Kidney epithelial cell (primary cell): ENCODE results near the gene IGFALS. TPM values are rescaled to one million over a fixed set of nuclear protein-coding genes. Genes with fewer than 3 reads are reported as not detected.

ENCODE experiments used
- DNase-seq: peaks from one replicate; pipeline ENCODE4 v3.0.0-alpha.2; 2010; ENCODE audit warnings: low read depth
- H3K27me3 ChIP-seq: 2 replicates; pipeline ENCODE4 v1.6.0; 2011; ENCODE audit warnings: low read length; ENCODE audit not compliant: control insufficient read depth, insufficient read depth
- H3K36me3 ChIP-seq: 2 replicates; pipeline ENCODE4 v1.5.1; 2011; ENCODE audit warnings: low read length; ENCODE audit not compliant: control insufficient read depth, insufficient read depth
- H3K4me3 ChIP-seq: 2 replicates; pipeline ENCODE4 v1.5.1; 2011; ENCODE audit warnings: low read depth, mild to moderate bottlenecking, control low read depth, low read length
- total RNA-seq: library from RNA; depleted of rRNA; stranded (reverse); fragments of >200 nt; gene quantifications from 2 replicates; pipeline ENCODE4 v1.2.3, GENCODE V29; 2015
- TF ChIP-seq, protein P1 (sequence below): IDR thresholded peaks from 2 replicates; pipeline ENCODE4 v1.5.1; 2011; ENCODE audit warnings: mild to moderate bottlenecking, moderate library complexity, low read length, control low read depth, inconsistent platforms; ENCODE audit not compliant: insufficient read depth, poor library complexity, severe bottlenecking

IGFALS gene
- total RNA-seq, 1 donor from 2014 or later = not detected

DNA sequence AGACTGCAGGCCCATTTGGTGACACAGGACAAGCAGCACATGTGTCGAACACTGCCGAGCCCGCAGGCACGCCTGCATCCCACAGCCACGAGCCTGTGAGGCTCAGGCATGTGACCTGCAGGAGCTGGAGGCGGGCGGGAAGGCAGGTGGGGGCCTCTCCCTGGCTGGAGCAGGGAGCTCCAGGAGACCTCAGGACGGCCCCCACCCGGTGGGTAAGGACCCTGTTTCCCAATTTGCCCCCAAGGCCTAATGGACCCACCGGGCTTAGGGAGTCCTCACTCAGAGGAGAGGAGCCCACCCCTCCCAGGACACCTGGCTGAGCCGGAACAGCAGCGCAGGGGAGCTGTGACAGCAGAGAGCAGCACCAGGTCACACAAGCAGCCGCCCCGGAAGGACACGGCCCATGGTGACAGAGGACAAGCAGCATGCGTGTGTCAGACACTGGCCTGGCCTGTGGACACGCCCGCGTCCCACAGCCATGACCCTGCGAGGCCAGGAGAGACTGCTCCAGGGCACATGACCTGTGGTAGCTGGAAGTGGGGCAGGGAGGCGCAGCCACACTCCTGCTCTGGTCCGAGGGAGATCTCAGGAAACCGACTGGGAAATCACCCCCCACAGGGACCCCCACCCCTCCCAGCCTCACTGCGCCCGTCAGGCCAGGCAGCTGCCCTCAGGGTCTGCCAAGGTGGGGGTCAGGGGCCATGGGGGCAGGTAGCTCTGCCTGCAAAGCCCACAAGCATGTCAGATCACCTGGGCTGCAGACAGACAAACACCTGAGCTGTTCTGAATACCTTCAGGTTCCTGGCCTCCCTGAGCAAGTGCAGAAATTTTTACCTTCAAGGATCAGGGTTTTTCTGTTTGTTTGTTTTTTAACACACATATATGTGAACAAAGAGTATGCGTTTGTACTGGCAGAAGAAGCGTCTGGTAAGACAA lies 13.5 kb downstream of the IGFALS start:
- TF ChIP-seq, protein P1, sequence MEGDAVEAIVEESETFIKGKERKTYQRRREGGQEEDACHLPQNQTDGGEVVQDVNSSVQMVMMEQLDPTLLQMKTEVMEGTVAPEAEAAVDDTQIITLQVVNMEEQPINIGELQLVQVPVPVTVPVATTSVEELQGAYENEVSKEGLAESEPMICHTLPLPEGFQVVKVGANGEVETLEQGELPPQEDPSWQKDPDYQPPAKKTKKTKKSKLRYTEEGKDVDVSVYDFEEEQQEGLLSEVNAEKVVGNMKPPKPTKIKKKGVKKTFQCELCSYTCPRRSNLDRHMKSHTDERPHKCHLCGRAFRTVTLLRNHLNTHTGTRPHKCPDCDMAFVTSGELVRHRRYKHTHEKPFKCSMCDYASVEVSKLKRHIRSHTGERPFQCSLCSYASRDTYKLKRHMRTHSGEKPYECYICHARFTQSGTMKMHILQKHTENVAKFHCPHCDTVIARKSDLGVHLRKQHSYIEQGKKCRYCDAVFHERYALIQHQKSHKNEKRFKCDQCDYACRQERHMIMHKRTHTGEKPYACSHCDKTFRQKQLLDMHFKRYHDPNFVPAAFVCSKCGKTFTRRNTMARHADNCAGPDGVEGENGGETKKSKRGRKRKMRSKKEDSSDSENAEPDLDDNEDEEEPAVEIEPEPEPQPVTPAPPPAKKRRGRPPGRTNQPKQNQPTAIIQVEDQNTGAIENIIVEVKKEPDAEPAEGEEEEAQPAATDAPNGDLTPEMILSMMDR = no peak
- H3K4me3 ChIP-seq = no peak overlapping the region
- no peak for DNase-seq
- no peaks in the 10 kb centered on the region for H3K36me3 ChIP-seq
- H3K27me3 ChIP-seq = no peaks in the 10 kb centered on the region

DNA sequence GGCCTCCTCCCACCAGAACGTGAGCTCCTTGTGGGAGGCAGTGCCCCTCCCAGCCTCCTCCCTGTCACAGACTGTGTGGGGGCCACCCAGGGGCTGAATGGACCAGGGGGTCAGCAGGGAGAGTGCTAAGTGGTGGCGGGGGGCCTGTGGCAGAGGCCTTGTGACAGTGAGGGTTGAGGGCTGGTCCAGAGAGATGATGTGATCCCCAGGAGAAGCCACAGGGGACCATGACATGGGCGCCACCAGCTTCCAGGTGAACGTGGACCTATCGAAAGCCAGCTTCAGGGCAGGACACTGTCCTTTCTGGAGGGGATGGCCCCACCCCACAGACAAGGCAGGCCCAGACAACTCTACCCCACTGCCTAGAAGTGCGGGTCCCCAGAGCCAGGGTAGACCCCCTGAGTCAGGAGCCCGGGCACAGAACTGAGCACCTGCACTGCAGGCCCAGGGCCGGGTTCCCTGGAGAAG lies 14.2 kb downstream of the IGFALS start:
- Histone ChIP-seq H3K4me3 (no peak overlapping the region), H3K27me3 (no peaks in the 10 kb centered on the region), H3K36me3 (no peaks in the 10 kb centered on the region)
- no peak for DNase-seq
- TF ChIP-seq, protein P1 = no peak

DNA sequence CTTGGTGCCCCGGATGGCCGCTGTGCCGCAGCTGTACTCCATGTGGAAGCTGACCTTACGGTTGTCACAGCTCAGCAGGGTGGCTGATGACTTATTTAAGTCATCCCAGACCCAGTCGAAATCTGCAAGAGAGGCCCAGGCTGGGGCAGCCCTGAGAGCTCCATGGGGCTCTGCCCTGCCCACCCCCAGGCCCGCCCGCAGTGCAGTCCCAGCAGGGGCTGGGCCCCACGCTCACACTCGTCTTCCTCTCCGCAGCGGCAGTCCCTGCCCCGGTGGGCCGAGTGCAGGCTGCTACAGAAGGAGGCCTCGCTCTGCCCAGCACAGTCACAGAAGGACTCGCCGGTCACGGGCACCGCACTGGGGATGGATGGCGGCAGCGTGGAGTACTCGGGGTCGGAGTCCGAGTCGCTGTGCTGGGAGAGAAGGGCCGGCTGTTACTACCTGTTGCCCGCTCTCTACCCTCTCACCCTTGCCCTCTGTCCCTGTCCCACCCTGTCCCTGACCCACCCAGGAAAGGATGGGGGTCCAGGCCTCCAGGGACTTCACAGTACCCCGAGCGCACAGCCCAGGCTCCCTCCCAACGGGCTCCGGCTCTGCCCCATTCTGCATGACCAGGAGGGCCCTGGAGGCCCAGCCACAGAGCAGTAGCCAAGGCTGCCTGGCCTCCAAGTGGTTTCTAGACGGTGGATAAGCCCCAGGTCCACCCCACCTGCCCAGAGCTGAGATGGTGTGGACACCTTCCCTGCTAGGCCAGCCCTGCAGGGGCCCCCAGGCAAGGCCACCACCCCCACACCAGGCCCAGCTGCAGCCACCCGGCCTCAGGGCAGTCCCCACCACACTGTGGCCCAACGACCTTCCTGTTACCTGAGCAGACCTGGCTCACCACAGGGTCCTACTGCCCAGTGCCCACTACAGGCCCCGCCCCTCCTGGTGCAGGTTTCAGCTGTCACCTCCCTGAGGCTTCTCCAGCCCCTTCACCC lies 15.0 kb downstream of the IGFALS start:
- Histone ChIP-seq H3K27me3 (no peaks in the 10 kb centered on the region), H3K4me3 (no peak overlapping the region), H3K36me3 (no peaks in the 10 kb centered on the region)
- TF ChIP-seq, protein P1 = no peak
- DNase-seq = no peak

DNA sequence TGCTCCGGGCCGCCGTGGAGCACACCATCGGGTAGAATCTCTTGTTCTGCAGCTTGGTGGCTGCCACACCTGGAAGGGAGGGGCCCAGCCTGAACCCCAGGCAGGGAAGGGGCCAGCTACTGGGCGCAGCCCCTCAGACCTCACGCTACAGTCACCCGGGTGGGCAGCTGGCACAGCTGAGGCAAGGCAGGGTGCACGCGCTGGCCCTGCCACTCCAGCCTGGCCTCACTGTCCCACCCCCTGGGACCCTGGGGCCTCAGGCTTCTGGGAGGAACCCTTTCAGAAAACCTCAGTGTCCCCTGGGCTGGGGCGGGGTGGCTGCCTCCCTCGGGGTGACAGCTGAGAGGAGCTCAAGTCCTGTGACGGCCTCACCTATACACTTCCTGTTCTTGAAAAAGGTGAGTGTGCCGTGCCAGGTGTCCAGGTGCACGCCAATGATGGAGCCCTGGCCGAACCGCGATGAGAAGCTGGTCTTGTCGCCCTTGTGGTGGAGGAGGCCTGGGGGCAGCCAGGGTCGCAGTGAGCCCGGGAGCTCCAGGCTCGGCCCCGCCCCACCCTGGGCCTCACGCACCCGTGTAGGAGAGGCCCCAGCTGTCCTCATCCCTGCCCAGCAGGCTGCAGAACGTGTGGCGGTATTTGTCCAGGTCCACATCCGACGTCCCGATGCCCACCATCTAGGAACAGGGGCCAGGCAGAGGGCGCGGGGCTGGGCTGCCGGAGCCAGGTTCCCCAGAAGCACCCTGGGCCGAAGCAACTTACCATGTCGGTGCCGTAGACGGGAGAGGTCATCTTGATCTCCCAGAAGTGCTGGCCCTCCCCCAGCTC lies 15.9 kb downstream of the IGFALS start:
- no peak for DNase-seq
- Histone ChIP-seq H3K27me3 (no peaks in the 10 kb centered on the region), H3K36me3 (no peaks in the 10 kb centered on the region), H3K4me3 (no peak overlapping the region)
- TF ChIP-seq, protein P1 = no peak

DNA sequence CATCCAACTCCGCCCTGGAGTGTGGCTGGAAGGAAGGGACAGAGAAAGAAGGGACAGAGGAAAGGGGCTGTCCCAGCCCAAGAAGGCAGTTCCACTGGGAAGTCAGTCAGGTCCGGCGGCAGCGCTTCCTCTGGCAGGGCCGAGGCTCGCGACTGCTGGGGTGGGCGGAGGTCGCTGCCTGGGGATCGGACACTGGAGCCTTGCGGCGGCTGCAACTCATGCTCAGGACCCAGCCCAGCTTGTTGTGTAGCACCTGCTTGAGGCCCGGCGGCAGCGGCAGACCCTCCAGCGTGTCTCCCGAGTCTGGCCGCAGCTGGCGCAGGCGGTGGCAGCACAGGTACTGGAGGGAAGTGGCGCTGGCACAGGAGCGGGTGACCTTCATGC lies 16.5 kb downstream of the IGFALS start:
- Histone ChIP-seq H3K27me3 (no peaks in the 10 kb centered on the region), H3K4me3 (no peak overlapping the region), H3K36me3 (no peaks in the 10 kb centered on the region)
- DNase-seq = no peak
- TF ChIP-seq, protein P1 = no peak
